ENCODE measurements around the gene RET. TPM values are rescaled to one million over a fixed set of nuclear protein-coding genes. Genes with fewer than 3 reads are reported as not detected.

Gene RET
- total and polyA plus RNA-seq, 2 of the 8 experiments (the other 6 are each of a cell fraction or from before 2014, with no cell fraction given) = 6.7 to 8.4 TPM

GRCh38 chr10:43115881-43116595, 39.2 kb downstream of the RET start:
- CTCF ChIA-PET (ENCODE audit: partially characterized antibody) = interaction anchor here (0.9 to 1.7 kb wide), 2 partner anchors 11 to 37 kb away, joined by 3 to 9 read pairs; no protein-coding TSS in a partner anchor
- TF ChIP-seq CBX5 (IDR thresholded peaks at IDR 0.05; ENCODE audit: low read depth, low read length) (no peak), CHD1 (IDR thresholded peaks at IDR 0.05; ENCODE audit: low read depth, low read length) (no peak), PHF8 (conservative IDR thresholded peaks at IDR 0.05; ENCODE audit: low read depth, low read length) (no peak), YY1 (IDR thresholded peaks at IDR 0.05; ENCODE audit: low read depth, low read length) (no peak), SAP30 (IDR thresholded peaks at IDR 0.05; ENCODE audit: insufficient read depth, insufficient replicate concordance, low read length) (no peak), SUZ12 (IDR thresholded peaks at IDR 0.05; ENCODE audit: low read length) (no peak), GTF2F1 (IDR thresholded peaks at IDR 0.05; ENCODE audit: borderline replicate concordance, low read depth, low read length) (no peak), EGR1 (IDR thresholded peaks at IDR 0.05; ENCODE audit: borderline replicate concordance, low read depth, low read length) (no peak), GABPA (IDR thresholded peaks at IDR 0.05; ENCODE audit: borderline replicate concordance, insufficient read depth, low read length) (no peak), RAD21 (IDR thresholded peaks at IDR 0.05 in 1 of 2, conservative IDR thresholded peaks at IDR 0.05 in 1 of 2; ENCODE audit: low read depth in 2 of 2, low read length in 2 of 2) (no peak), HDAC6 (IDR thresholded peaks at IDR 0.05; ENCODE audit: low read depth, low read length) (no peak), BACH1 (IDR thresholded peaks at IDR 0.05; ENCODE audit: low read length) (no peak), SP2 (IDR thresholded peaks at IDR 0.05; ENCODE audit: low read length) (no peak)

More at GRCh38 chr10:43115881-43116595, 39.2 kb downstream of the RET start:
- Histone ChIP-seq H3K23me2 (ENCODE audit: low read depth, low read length) (no peaks in the 10 kb centered on the region), H3K4ac (replicated peaks; ENCODE audit: insufficient read length, low read depth, low read length) (no peak overlapping the region), H3K4me3 (ENCODE audit: extremely low read depth in 1 of 4, insufficient read depth in 2 of 4, low read depth in 3 of 4, low read length in 4 of 4) (no peak overlapping the region), H2BK5ac (ENCODE audit: low read depth, low read length) (no peak overlapping the region), H3K27ac (ENCODE audit: low read depth, low read length) (no peak overlapping the region), H3K14ac (ENCODE audit: insufficient read length) (no peak overlapping the region), H4K91ac (replicated peaks; ENCODE audit: insufficient read length, low read length) (no peak overlapping the region), H2BK120ac (replicated peaks; ENCODE audit: low read depth, low read length) (no peak overlapping the region), H3K4me1 (replicated peaks in 1 of 4; ENCODE audit: control insufficient read depth in 3 of 4, insufficient read depth in 4 of 4, low read length in 3 of 4) (no peaks in the 10 kb centered on the region), H2BK12ac (ENCODE audit: low read depth, low read length) (no peak overlapping the region), H4K8ac (ENCODE audit: extremely low read depth, insufficient read depth, low read length) (no peak overlapping the region), H3K56ac (replicated peaks; ENCODE audit: insufficient read length, low read depth, low read length) (no peak overlapping the region), H4K5ac (ENCODE audit: insufficient read length, low read depth, low read length) (no peak overlapping the region), H2AK5ac (ENCODE audit: low read depth, low read length) (no peak overlapping the region), H4K20me1 (replicated peaks in 1 of 2; ENCODE audit: control insufficient read depth in 1 of 2, insufficient read depth in 2 of 2, low read length in 2 of 2) (peaks cover 0 to 3% of the 10 kb centered on the region in 2 experiments), H3K79me1 (ENCODE audit: low read depth, low read length) (no peaks in the 10 kb centered on the region), H3K18ac (ENCODE audit: extremely low read depth, low read length) (no peak overlapping the region), H3K9ac (replicated peaks in 1 of 4; ENCODE audit: extremely low read depth in 1 of 4, low read depth in 3 of 4, low read length in 3 of 4) (no peak overlapping the region), H2AFZ (ENCODE audit: low read length) (no peak overlapping the region), H3K9me3 (ENCODE audit: insufficient read depth in 2 of 2, low read depth in 1 of 2, low read length in 1 of 2) (no peaks in the 10 kb centered on the region), H3K79me2 (ENCODE audit: control insufficient read depth in 1 of 2, insufficient read depth in 2 of 2, low read length in 2 of 2) (no peaks in the 10 kb centered on the region), H2BK20ac (ENCODE audit: low read length) (no peak overlapping the region), H3K4me2 (ENCODE audit: insufficient read depth in 1 of 2, low read depth in 2 of 2, low read length in 2 of 2) (no peak overlapping the region), H2BK15ac (ENCODE audit: low read length) (no peak overlapping the region), H3K27me3 (replicated peaks in 1 of 4; ENCODE audit: control insufficient read depth in 3 of 4, extremely low read depth in 1 of 4, insufficient read depth in 3 of 4, low read length in 3 of 4) (no peaks in the 10 kb centered on the region), H3K23ac (ENCODE audit: insufficient read length) (no peak overlapping the region), H3K36me3 (ENCODE audit: control insufficient read depth in 2 of 4, insufficient read depth in 4 of 4, low read length in 3 of 4) (no peaks in the 10 kb centered on the region)
- DNase-seq (ENCODE audit: low read depth in 1 of 2, low spot score in 2 of 2) (no peak), FAIRE-seq (no peak)
- WGBS, 2 experiments (ENCODE audit: extremely low coverage in 1 of 2, insufficient coverage in 1 of 2, insufficient read length in 1 of 2, insufficient replicate concordance in 2 of 2, low coverage in 1 of 2, low lambda C conversion rate in 2 of 2, missing lambda C conversion rate in 1 of 2) = 88% methylated on average over 9 of the region's 10 CpGs; no CpG with 5 or more reads in 1 of the 2 experiments
- POLR2A ChIA-PET (ENCODE audit: partially characterized antibody) = interaction anchor here (1.0 kb wide), 1 partner anchor 22 kb away, joined by 3 read pairs; the partner anchor contains the start of gene CSGALNACT2

All from H1 (cell line).